Testis (tissue), 3 donors: ENCODE data around the gene FSCN2. TPM values are rescaled to one million over a fixed set of nuclear protein-coding genes. Genes with fewer than 3 reads are reported as not detected.

ENCODE experiments used
- DNase-seq: peaks from one replicate; pipeline ENCODE4 v3.0.0-alpha.2; 2019
- H3K27ac ChIP-seq, 2 donors: fragments of 200-600 bp; sonication (generic); one replicate each; pipeline ENCODE4 v1.5.1; 2019
- H3K27me3 ChIP-seq: fragments of 200-600 bp; sonication (generic); one replicate; pipeline ENCODE4 v1.5.1; 2019
- H3K36me3 ChIP-seq: fragments of 200-600 bp; sonication (generic); one replicate; pipeline ENCODE4 v1.5.1; 2017; ENCODE audit warnings: low read depth; ENCODE audit errors: missing control alignments
- H3K4me1 ChIP-seq: fragments of 200-600 bp; sonication (generic); one replicate; pipeline ENCODE4 v1.5.1; 2019
- H3K4me3 ChIP-seq, 2 donors: fragments of 200-600 bp; sonication (generic); one replicate each; pipeline ENCODE4 v1.5.1; 2017 to 2019
- H3K9me3 ChIP-seq: fragments of 200-600 bp; sonication (generic); one replicate; pipeline ENCODE4 v1.5.1; 2017
- CTCF ChIP-seq, 3 experiments: fragments of 450-650 bp in 2 of 3; fragments of 200-600 bp in 1 of 3; sonication (generic) in 1 of 3; IDR thresholded peaks; one replicate each; pipeline ENCODE4 v1.5.1; 2016 to 2019; ENCODE audit warnings: antibody characterized with exemption in 3 of 3, mild to moderate bottlenecking in 2 of 3, moderate library complexity in 1 of 3
- POLR2A ChIP-seq: fragments of 450-650 bp; IDR thresholded peaks from one replicate; pipeline ENCODE4 v1.6.1; 2017; ENCODE audit warnings: antibody characterized with exemption, mild to moderate bottlenecking, moderate library complexity
- WGBS, 2 donors: methylation state at CpG; one replicate each; pipeline ENCODE4 v1.1.5; 2018; 5-methylcytosine and 5-hydroxymethylcytosine counted together
- intact Hi-C: fragments of 100-400 bp; cut with DNase I; formaldehyde crosslinking; loops from one replicate; pipeline ENCODE4 v1.15.1; 2023; ENCODE audit warnings: low total_unique reads
- polyA plus RNA-seq: library from polyadenylated mRNA; stranded (reverse); fragments of 350-450 nt; fragmentation: Illumina TruSeq; extraction: RNeasy Lipid Tissue Mini Kit (QIAGEN cat#74804); gene quantifications from one replicate; pipeline ENCODE4 v1.2.3, GENCODE V29; 2014; ENCODE audit warnings: low read depth, low replicate concordance; ENCODE audit not compliant: insufficient read depth
- total RNA-seq, 2 donors: library from RNA; depleted of rRNA; stranded (reverse); fragments of >200 nt; gene quantifications; one replicate each; pipeline ENCODE4 v1.2.3, GENCODE V29; 2016

FSCN2 gene
- total and polyA plus RNA-seq, 3 donors from 2014 or later = 0.37 to 4.0 (median 3.5) TPM

- no peaks in the 10 kb centered on the region for H3K9me3 ChIP-seq
- intact Hi-C loops = no loop called here
- no peak overlapping the region for H3K4me3 ChIP-seq
- H3K27me3 ChIP-seq = no peaks in the 10 kb centered on the region
- 90% methylated on average over 16 of the region's 16 CpGs; no CpG with 5 or more reads in 1 of the 2 donors for WGBS, 2 donors
- TF ChIP-seq CTCF (IDR thresholded peaks at IDR 0.05) (no peak), POLR2A (no peak)
- no peak overlapping the region for H3K27ac ChIP-seq
- no peak for DNase-seq
- no peaks in the 10 kb centered on the region for H3K4me1 ChIP-seq
- H3K36me3 ChIP-seq = no peaks in the 10 kb centered on the region
Observed at GRCh38 chr17:81544281-81544974, 16.3 kb downstream of the FSCN2 start.

DNA sequence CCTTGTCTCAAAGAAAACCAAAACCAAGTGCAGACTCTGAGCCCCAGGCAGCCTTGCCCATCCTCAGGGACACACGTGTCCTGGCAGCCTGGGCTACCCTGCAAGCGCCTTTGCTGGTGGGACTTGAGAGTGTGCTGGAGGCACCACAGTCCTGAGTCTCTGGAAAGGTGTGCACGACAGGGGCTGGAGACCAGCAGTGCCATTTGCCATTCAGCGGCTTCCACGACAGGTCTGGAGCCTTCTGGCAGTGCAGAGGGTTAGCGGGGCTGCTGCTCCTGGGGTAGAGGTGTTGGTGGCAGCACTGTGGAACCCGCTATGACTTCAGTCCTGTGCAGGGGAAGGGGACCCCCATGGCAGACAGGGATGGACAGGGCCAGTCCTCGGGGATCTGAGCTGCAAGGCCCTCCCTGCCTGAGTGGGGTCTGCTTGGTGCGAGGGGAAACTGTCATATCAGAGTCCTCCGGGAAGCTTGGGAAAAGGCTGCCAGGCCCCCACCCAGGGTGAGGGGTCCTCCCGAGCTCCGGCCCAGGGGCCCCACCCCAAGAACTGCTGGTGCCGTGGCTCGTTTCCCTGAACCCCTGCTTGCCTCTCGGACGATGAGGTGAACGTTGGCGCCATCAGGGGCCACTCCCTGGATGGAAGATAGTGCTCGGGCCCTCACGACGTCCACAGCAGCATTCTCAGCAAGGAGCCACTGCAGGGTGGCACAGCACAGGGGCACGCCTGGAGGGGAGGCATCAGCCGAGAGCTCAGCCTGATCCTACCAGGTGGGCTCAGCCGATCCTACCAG is 17.2 kb downstream of the FSCN2 start:
- Histone ChIP-seq H3K27me3 (no peaks in the 10 kb centered on the region), H3K27ac (no peak overlapping the region), H3K36me3 (no peaks in the 10 kb centered on the region), H3K4me3 (no peak overlapping the region), H3K4me1 (no peaks in the 10 kb centered on the region), H3K9me3 (no peaks in the 10 kb centered on the region)
- DNase-seq = no peak
- intact Hi-C loops = no loop called here
- 84 to 91% methylated on average over 14 to 24 of the region's 24 CpGs for WGBS, 2 donors
- TF ChIP-seq CTCF (IDR thresholded peaks at IDR 0.05) = no peak
- TF ChIP-seq POLR2A = no peak

DNA sequence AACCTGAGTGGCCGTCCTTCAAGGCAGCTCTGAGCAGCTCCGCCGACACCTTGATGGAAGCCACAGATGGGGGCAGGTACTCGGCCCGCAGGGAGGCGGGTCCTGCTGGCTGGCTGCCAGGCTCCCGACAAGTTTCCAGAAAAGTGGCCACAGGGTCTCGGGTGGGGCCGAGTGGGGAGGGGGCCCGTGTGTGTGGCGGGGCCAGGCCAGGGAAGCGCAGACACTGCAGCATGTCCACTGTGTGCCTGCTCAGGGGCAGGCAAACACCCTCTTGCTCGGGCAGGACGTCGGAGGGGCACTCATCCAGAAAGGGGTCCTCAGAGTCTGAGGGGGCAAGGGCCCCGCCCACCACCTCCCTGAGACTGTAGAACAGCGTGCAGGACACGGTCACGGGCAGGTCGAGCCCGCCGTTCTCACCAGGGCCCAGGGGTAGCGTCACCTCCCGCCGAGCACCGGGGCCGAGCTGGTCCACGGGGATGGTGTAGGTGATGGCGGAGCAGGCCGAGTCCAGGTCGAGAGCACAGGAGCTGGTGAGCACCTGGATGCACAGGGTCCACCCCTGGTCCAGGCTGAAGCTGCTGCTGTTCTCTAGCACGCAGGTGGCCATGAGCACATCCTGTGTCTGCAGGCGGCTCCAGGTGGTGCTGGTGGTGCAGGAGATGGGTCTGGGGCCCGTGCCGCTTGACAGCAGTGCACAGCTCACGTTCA is 18.9 kb downstream of the FSCN2 start:
- WGBS, 2 donors = 85 to 89% methylated on average over 25 to 36 of the region's 36 CpGs
- Histone ChIP-seq H3K27ac (no peak overlapping the region), H3K4me1 (peaks cover 8% of the 10 kb centered on the region), H3K36me3 (no peaks in the 10 kb centered on the region), H3K4me3 (no peak overlapping the region), H3K27me3 (no peaks in the 10 kb centered on the region), H3K9me3 (no peaks in the 10 kb centered on the region)
- DNase-seq = no peak
- TF ChIP-seq POLR2A (no peak), CTCF (IDR thresholded peaks at IDR 0.05) (no peak)
- intact Hi-C loops = no loop called here

- no peak for DNase-seq
- 87 to 90% methylated on average over 8 to 14 of the region's 14 CpGs for WGBS, 2 donors
- no peak for TF ChIP-seq CTCF (IDR thresholded peaks at IDR 0.05)
- TF ChIP-seq POLR2A = no peak
Observed at GRCh38 chr17:81547614-81547982, 19.4 kb downstream of the FSCN2 start.

More at GRCh38 chr17:81547614-81547982, 19.4 kb downstream of the FSCN2 start:
- peaks cover 8% of the 10 kb centered on the region for H3K4me1 ChIP-seq
- no peak overlapping the region for H3K27ac ChIP-seq
- no peaks in the 10 kb centered on the region for H3K36me3 ChIP-seq
- intact Hi-C loops = no loop called here
- no peaks in the 10 kb centered on the region for H3K27me3 ChIP-seq
- no peak overlapping the region for H3K4me3 ChIP-seq
- no peaks in the 10 kb centered on the region for H3K9me3 ChIP-seq
